Neural progenitor cell (in vitro differentiated cells): ENCODE data around the gene TRPV5.

ENCODE experiments used
- EZH2 ChIP-seq: fragments of 200-600 bp; sonication (generic); IDR thresholded peaks from 2 replicates; pipeline ENCODE4 v1.6.1; 2017; ENCODE audit warnings: antibody characterized with exemption, mild to moderate bottlenecking, moderate library complexity
- EZH2phosphoT487 ChIP-seq: fragments of 200-600 bp; sonication (generic); IDR thresholded peaks from 2 replicates; pipeline ENCODE4 v1.6.1; 2017; ENCODE audit warnings: antibody characterized with exemption
- TF ChIP-seq, protein P1 (sequence below): fragments of 200-600 bp; sonication (generic); IDR thresholded peaks from 2 replicates; pipeline ENCODE4 v1.5.1; 2017; ENCODE audit warnings: antibody characterized with exemption, mild to moderate bottlenecking

DNA sequence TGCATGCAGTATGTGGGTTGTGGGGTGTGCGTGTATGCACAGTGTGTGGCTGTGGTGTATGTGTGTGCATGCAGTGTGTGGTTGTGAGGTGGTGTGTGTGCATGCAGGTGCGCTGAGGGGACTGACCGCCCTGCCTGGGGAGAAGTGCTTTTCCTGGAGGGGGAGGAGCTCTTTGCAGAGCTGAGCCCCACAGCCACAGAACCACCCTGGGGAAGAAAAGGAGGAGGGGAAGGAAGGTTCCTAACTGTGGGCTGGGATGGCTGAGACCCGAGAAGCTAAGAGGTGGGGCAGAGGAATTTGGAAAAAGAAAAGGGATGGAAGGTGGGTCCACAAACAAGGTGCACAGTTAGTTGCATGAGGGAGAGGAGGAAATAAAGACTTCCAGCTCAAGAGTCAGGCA lies at the start of gene TRPV5:
- TF ChIP-seq, protein P1, sequence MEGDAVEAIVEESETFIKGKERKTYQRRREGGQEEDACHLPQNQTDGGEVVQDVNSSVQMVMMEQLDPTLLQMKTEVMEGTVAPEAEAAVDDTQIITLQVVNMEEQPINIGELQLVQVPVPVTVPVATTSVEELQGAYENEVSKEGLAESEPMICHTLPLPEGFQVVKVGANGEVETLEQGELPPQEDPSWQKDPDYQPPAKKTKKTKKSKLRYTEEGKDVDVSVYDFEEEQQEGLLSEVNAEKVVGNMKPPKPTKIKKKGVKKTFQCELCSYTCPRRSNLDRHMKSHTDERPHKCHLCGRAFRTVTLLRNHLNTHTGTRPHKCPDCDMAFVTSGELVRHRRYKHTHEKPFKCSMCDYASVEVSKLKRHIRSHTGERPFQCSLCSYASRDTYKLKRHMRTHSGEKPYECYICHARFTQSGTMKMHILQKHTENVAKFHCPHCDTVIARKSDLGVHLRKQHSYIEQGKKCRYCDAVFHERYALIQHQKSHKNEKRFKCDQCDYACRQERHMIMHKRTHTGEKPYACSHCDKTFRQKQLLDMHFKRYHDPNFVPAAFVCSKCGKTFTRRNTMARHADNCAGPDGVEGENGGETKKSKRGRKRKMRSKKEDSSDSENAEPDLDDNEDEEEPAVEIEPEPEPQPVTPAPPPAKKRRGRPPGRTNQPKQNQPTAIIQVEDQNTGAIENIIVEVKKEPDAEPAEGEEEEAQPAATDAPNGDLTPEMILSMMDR: no peak
- TF ChIP-seq EZH2phosphoT487: no peak
- TF ChIP-seq EZH2: no peak
